Superior temporal gyrus (tissue), 1 donor: Measurements from ENCODE around the gene METRN.
"Not testable (repeated sequence)": the region's sequence is repeated elsewhere in the genome, so short reads cannot be mapped to it uniquely, and the experiment has no call there.

Source experiments
- DNase-seq: peaks from one replicate; pipeline ENCODE4 v3.0.0-alpha.2; 2016; ENCODE audit errors: extremely low spot score

METRN gene

GRCh38 chr16:709566-710499 is 5.1 kb upstream of the METRN start:
- peak; percentile 92 for DNase-seq

DNA sequence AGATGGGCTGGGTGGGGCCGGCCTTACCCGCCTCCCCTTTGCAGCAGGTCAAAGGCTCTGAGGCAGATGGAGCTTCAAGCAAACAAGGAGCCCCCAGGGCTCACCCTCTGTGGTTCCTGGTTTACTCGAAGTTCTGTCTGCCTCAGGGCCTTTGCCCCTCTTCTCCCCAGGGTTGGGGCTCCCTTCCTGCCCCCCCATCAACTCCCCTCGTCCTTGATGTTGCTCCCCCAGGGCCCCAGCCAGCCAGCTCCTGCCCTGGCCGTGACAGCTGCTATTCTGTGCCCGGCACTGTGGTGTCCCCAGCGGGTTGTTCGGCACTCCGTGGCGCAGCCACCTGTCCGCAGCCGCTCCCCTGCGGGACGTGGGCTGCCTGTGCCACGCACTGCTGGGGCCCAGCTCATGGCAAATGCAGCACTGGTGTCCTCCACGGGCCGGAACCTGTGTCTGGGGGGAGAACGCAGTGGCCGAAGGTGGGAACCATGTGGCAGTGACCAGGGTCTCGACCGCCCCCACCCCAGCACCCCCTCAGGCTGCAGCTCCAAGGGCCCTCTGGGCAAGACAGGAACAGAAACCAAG is 4.3 kb upstream of the METRN start:
- no peak for DNase-seq

GRCh38 chr16:711084-711483 is 3.8 kb upstream of the METRN start:
- no peak for DNase-seq

DNA sequence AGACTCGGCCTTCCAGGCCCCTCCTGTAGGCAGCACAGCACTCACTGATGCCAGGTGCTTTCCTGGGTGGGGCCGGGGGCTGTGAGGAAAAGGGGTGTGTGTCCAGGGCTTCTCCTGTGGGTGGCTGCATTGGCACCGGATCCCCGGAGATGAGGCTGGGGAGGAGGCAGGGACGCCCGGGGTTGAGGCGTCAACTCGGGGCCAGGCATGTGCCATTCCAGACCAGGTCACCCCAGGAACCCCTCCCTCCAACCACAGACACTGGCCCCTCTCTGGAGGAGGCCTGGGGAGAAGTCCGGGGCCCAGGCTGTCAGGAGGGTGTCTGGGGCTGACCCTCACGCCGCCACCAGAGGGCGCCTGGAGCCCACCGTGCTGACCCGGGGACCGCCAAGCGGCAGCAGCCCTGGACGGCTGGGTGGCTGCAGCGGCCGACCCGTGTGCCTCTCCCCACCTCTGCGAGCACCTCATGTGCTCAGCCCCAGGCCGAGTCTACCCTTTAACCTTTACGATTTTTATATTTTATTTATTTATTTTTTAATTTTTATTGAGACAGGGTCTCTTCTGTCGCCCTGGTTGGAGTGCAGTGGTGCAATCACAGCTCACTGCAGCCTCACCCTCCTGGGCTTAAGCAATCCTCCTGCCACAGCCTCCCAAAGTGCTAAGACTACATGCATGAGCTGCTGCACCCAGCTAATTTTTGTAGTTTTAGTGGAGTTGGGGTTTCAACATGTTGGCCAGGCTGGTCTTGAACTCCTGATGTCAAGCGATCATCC is 3.2 kb upstream of the METRN start:
- DNase-seq: peak; percentile 79

- DNase-seq: not testable (repeated sequence)
Observed at GRCh38 chr16:712740-713250, 2.1 kb upstream of the METRN start.

DNA sequence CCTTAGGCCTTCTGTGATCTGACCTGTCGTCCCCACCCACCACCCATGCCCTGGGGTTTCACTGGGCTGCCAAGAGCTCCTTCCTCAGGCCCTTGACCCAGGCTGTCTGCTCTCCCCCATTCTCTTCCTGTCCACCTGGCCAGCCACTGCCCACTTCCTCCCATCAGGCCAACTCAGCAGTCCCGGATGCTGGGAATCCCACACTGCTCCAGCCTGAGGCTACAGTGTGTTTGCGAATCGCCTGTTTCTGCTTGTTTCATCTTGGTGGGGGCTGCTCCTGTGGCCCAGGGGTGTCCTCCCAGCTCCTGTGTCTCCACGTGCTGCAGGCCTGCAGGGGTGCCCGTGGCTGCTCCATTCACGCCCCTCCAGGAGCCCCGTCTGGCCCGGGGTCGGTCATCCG is 839 bp upstream of the METRN start:
- DNase-seq: no peak

- no peak for DNase-seq
Observed at GRCh38 chr16:715477-716199, 720 bp downstream of the METRN start.

GRCh38 chr16:716200-716568 is 1.3 kb downstream of the METRN start:
- DNase-seq: peak; percentile 90

- no peak for DNase-seq
Observed at GRCh38 chr16:716768-717325, 1.9 kb downstream of the METRN start.

DNA sequence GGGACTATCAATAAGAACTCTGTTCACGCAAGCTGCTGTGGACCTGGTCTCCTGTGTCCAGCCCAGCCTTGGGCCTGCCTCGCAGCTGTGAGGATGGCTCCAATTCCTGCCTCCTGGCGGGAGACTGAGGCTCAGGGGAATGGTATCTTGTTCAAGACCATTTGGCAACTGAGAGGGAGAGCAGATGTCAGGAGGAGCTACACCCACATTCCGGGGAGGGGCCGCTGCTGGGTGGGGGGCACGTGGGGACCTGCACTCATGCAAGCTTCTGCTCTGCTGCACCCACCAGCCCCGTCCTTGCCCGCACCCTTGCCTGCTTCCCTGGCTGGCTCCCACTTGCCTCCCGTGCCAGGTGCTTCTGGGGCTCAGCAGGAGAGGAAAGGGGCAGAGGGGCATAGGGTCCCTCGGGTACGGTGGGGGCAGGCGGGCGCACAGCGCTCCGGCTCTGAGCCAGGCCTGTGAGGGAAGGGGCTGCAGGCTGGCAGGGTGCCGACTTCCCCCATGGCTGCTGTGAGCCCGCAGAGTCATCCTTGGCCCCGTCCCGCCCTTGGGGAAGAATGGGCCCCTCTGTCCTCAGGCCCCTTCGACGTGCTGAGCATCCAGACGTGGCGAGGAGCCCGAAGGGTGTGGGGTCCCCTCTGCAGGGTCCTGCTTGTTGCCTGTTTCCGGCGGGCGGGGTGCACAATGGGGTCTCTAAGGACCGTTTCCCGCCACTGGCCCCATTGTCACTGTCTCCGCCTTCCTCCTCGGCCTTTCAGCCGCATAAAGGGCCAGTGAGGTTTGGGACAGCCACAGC is 2.7 kb downstream of the METRN start:
- no peak for DNase-seq

GRCh38 chr16:718389-718788 is 3.5 kb downstream of the METRN start:
- no peak for DNase-seq

- no peak for DNase-seq
Observed at GRCh38 chr16:718922-719321, 4.0 kb downstream of the METRN start.

GRCh38 chr16:719815-720446 is 5.0 kb downstream of the METRN start:
- no peak for DNase-seq

DNA sequence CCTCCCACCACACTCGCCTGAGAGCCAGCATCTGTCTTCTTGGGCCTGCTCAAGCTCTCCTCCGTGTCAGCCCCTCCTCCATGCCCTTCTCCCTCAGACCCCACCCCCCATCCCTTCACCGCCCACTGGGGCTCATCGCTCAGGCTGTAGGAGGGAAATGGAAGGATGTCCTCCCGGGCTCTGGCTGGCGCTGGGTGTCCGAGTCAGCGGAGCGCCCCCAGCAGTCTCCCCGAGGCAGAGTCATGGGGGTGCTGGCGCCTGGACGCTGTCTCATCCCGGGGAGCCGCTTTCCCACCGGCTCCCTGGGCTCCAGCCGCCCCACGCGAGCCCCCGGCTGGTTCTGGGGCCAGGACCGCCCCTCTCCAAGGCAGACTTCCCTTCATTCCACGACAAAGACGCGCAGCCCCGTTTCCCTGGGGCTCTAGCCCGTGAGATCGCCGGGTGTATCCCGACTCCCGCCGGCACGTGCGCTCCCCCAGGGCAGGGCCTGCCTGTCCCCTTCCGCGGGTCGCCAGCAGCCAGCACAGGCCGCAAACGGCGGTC is 5.6 kb downstream of the METRN start:
- DNase-seq: peak; percentile 60

- peak; percentile 76 for DNase-seq
Observed at GRCh38 chr16:720990-721764, 6.3 kb downstream of the METRN start, which contains the start of gene ANTKMT. TSS of gene ANTKMT (plus strand) at chr16:721146. CDS start at chr16:721275, 129 bp downstream.

DNA sequence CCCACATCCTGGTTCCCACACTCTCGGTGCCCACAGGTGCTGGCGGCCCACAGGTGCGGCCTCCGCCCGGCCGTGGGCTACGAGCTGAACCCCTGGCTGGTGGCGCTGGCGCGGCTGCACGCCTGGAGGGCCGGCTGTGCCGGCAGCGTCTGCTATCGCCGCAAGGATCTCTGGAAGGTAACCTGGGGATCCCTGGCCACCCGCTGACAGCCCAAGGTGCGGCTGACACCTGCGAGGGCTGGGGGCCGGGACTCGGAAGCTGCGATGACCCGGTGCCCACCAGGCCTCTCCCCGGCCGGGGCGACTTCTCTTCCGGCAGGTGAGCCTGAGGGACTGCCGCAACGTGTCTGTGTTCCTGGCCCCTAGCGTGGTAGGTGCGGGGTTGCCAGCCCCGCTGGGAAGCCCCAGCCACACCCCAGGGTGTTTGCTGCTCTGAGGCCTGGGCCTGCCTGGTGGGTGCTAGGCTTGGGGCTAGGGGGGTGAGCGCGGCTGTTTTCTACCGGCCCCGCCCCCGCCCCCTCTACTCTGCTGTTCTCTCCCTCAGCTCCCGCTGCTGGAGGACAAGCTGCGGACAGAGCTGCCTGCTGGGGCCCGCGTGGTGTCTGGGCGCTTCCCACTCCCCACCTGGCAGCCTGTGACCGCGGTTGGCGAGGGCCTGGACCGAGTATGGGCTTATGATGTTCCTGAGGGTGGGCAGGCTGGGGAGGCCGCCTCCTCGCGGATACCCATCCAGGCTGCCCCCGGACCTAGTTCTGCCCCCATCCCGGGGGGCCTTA is 7.0 kb downstream of the METRN start:
- no peak for DNase-seq

GRCh38 chr16:722835-723633 is 8.1 kb downstream of the METRN start:
- DNase-seq: no peak
